Stomach smooth muscle (tissue), 2 donors: ENCODE measurements around the gene AKAP11.

ENCODE experiments used
- H3K27ac ChIP-seq: one replicate; pipeline ENCODE4 v1.7.0; 2013; ENCODE audit warnings: mild to moderate bottlenecking, low read length, inconsistent platforms
- H3K27me3 ChIP-seq, 2 donors: one replicate each; pipeline ENCODE4 v1.7.0; 2013; ENCODE audit warnings: low read length in 2 of 2; ENCODE audit not compliant: insufficient read depth in 2 of 2, control insufficient read depth in 1 of 2
- H3K36me3 ChIP-seq, 2 donors: one replicate each; pipeline ENCODE4 v1.7.0; 2013; ENCODE audit warnings: low read length in 2 of 2; ENCODE audit not compliant: control insufficient read depth in 2 of 2, insufficient read depth in 2 of 2
- H3K4me1 ChIP-seq: one replicate; pipeline ENCODE4 v1.7.0; 2013; ENCODE audit warnings: low read length; ENCODE audit not compliant: control insufficient read depth, insufficient read depth
- H3K4me3 ChIP-seq, 2 donors: one replicate each; pipeline ENCODE4 v1.7.0; 2013; ENCODE audit warnings: low read length in 2 of 2
- H3K9ac ChIP-seq, 2 donors: one replicate each; pipeline ENCODE4 v1.7.0; 2013; ENCODE audit warnings: low read length in 2 of 2, mild to moderate bottlenecking in 1 of 2
- H3K9me3 ChIP-seq, 2 donors: one replicate each; pipeline ENCODE4 v1.7.0; 2013; ENCODE audit warnings: low read length in 2 of 2; ENCODE audit not compliant: control insufficient read depth in 2 of 2
- donor health status: healthy.
- donor health status: Pancreatic carcinoma.

The AKAP11 gene

GRCh38 chr13:42274386-42275097 is 2.6 kb downstream of the AKAP11 start:
- Histone ChIP-seq H3K27ac (no peak overlapping the region), H3K36me3 (no peaks in the 10 kb centered on the region), H3K9me3 (no peaks in the 10 kb centered on the region), H3K4me1 (peaks cover 9% of the 10 kb centered on the region), H3K9ac (no peak overlapping the region), H3K27me3 (no peaks in the 10 kb centered on the region), H3K4me3 (no peak overlapping the region)

- Histone ChIP-seq H3K27me3 (no peaks in the 10 kb centered on the region), H3K36me3 (no peaks in the 10 kb centered on the region), H3K4me3 (no peak overlapping the region), H3K4me1 (peaks cover 9% of the 10 kb centered on the region), H3K9me3 (no peaks in the 10 kb centered on the region), H3K27ac (no peak overlapping the region), H3K9ac (no peak overlapping the region)
These were observed 3.1 kb downstream of the AKAP11 start for GRCh38 chr13:42275098-42275471.

GRCh38 chr13:42275506-42275905 is 3.6 kb downstream of the AKAP11 start:
- no peaks in the 10 kb centered on the region for H3K27me3 ChIP-seq
- no peaks in the 10 kb centered on the region for H3K36me3 ChIP-seq

GRCh38 chr13:42276683-42277082 is 4.7 kb downstream of the AKAP11 start:
- no peak overlapping the region for H3K4me3 ChIP-seq
- H3K27ac ChIP-seq: no peak overlapping the region
- no peak overlapping the region for H3K9ac ChIP-seq
- peaks cover 5% of the 10 kb centered on the region for H3K4me1 ChIP-seq
- H3K9me3 ChIP-seq: no peaks in the 10 kb centered on the region
- no peaks in the 10 kb centered on the region for H3K36me3 ChIP-seq
- H3K27me3 ChIP-seq: no peaks in the 10 kb centered on the region

More at GRCh38 chr13:42275506-42275905, 3.6 kb downstream of the AKAP11 start:
- H3K4me1 ChIP-seq: peaks cover 9% of the 10 kb centered on the region
- no peak overlapping the region for H3K9ac ChIP-seq
- H3K9me3 ChIP-seq: no peaks in the 10 kb centered on the region
- H3K27ac ChIP-seq: no peak overlapping the region
- no peak overlapping the region for H3K4me3 ChIP-seq

- H3K4me1 ChIP-seq: peaks cover 5% of the 10 kb centered on the region
- no peaks in the 10 kb centered on the region for H3K36me3 ChIP-seq
- no peaks in the 10 kb centered on the region for H3K27me3 ChIP-seq
- no peak overlapping the region for H3K27ac ChIP-seq
- no peaks in the 10 kb centered on the region for H3K9me3 ChIP-seq
- no peak overlapping the region for H3K9ac ChIP-seq
- no peak overlapping the region for H3K4me3 ChIP-seq
These were observed 5.8 kb downstream of the AKAP11 start for GRCh38 chr13:42277618-42278276.

- no peak overlapping the region for H3K9ac ChIP-seq
- H3K27me3 ChIP-seq: no peaks in the 10 kb centered on the region
- H3K4me3 ChIP-seq: no peak overlapping the region
- peaks cover 5% of the 10 kb centered on the region for H3K4me1 ChIP-seq
- H3K36me3 ChIP-seq: no peaks in the 10 kb centered on the region
- H3K9me3 ChIP-seq: no peaks in the 10 kb centered on the region
- H3K27ac ChIP-seq: no peak overlapping the region
These were observed 7.1 kb downstream of the AKAP11 start for GRCh38 chr13:42279080-42279479.

- Histone ChIP-seq H3K27me3 (no peaks in the 10 kb centered on the region), H3K9ac (no peak overlapping the region), H3K9me3 (no peaks in the 10 kb centered on the region), H3K36me3 (no peaks in the 10 kb centered on the region), H3K4me3 (no peak overlapping the region), H3K4me1 (peaks cover 5% of the 10 kb centered on the region), H3K27ac (no peak overlapping the region)
These were observed 8.0 kb downstream of the AKAP11 start for GRCh38 chr13:42279986-42280385.

- no peaks in the 10 kb centered on the region for H3K9me3 ChIP-seq
- H3K36me3 ChIP-seq: no peaks in the 10 kb centered on the region
- H3K27me3 ChIP-seq: no peaks in the 10 kb centered on the region
- peaks cover 2% of the 10 kb centered on the region for H3K4me1 ChIP-seq
- no peak overlapping the region for H3K4me3 ChIP-seq
- H3K27ac ChIP-seq: no peak overlapping the region
- no peak overlapping the region for H3K9ac ChIP-seq
These were observed 8.6 kb downstream of the AKAP11 start for GRCh38 chr13:42280537-42280936.

GRCh38 chr13:42283574-42283973 is 11.6 kb downstream of the AKAP11 start:
- Histone ChIP-seq H3K9me3 (no peaks in the 10 kb centered on the region), H3K36me3 (peaks cover 0 to 8% of the 10 kb centered on the region in 2 donors), H3K27me3 (no peaks in the 10 kb centered on the region), H3K4me3 (no peak overlapping the region), H3K9ac (no peak overlapping the region), H3K27ac (no peak overlapping the region), H3K4me1 (no peaks in the 10 kb centered on the region)

GRCh38 chr13:42284068-42284467 is 12.1 kb downstream of the AKAP11 start:
- Histone ChIP-seq H3K9ac (no peak overlapping the region), H3K27me3 (no peaks in the 10 kb centered on the region), H3K4me3 (no peak overlapping the region), H3K36me3 (peaks cover 0 to 13% of the 10 kb centered on the region in 2 donors), H3K27ac (no peak overlapping the region), H3K9me3 (no peaks in the 10 kb centered on the region), H3K4me1 (no peaks in the 10 kb centered on the region)

- Histone ChIP-seq H3K36me3 (peaks cover 36 to 43% of the 10 kb centered on the region in 2 donors), H3K9ac (no peak overlapping the region), H3K4me1 (no peaks in the 10 kb centered on the region), H3K9me3 (no peaks in the 10 kb centered on the region), H3K27ac (no peak overlapping the region), H3K27me3 (no peaks in the 10 kb centered on the region), H3K4me3 (no peak overlapping the region)
These were observed 26.4 kb downstream of the AKAP11 start for GRCh38 chr13:42298392-42298791.
